ENCODE measurements around the gene SLC13A3.

Gene SLC13A3

GRCh38 chr20:46553926-46554325 is 97.3 kb downstream of the SLC13A3 start:
- no peak for DNase-seq

GRCh38 chr20:46552460-46553420 is 98.5 kb downstream of the SLC13A3 start:
- peak; percentile 87 to 95 (median 93) for DNase-seq

- DNase-seq = peak; percentile 55 to 68 (median 61)
These were observed 99.5 kb downstream of the SLC13A3 start for GRCh38 chr20:46551522-46552381.

- DNase-seq = peak; percentile 61 to 74 (median 62)
These were observed 100.8 kb downstream of the SLC13A3 start, which contains the start of gene OCSTAMP for GRCh38 chr20:46550461-46550860. Gene OCSTAMP (minus strand): TSS chr20:46550654. CDS start chr20:46550560, 94 bp downstream.

- DNase-seq = peak; percentile 45 to 65 (median 46)
These were observed 101.9 kb downstream of the SLC13A3 start for GRCh38 chr20:46549188-46549972.

GRCh38 chr20:46548688-46549087 is 102.6 kb downstream of the SLC13A3 start:
- no peak for DNase-seq

GRCh38 chr20:46547995-46548394 is 103.3 kb downstream of the SLC13A3 start:
- DNase-seq = no peak

GRCh38 chr20:46546936-46547335 is 104.3 kb downstream of the SLC13A3 start:
- DNase-seq = no peak

GRCh38 chr20:46546298-46546697 is 105.0 kb downstream of the SLC13A3 start:
- no peak for DNase-seq

GRCh38 chr20:46545827-46546138 is 105.5 kb downstream of the SLC13A3 start:
- no peak for DNase-seq

GRCh38 chr20:46545077-46545826 is 106.0 kb downstream of the SLC13A3 start:
- DNase-seq = peak; percentile 89 to 96 (median 94)

GRCh38 chr20:46544576-46544975 is 106.7 kb downstream of the SLC13A3 start:
- DNase-seq = peak in 1 of 3 donors; percentile 54

- no peak for DNase-seq
These were observed 107.3 kb downstream of the SLC13A3 start for GRCh38 chr20:46543959-46544358.

- DNase-seq = no peak
These were observed 108.2 kb downstream of the SLC13A3 start for GRCh38 chr20:46543033-46543432.

- no peak for DNase-seq
These were observed 109.9 kb downstream of the SLC13A3 start for GRCh38 chr20:46541229-46541935.

GRCh38 chr20:46539113-46539512 is 112.1 kb downstream of the SLC13A3 start:
- no peak for DNase-seq

GRCh38 chr20:46530640-46531039 is 120.6 kb downstream of the SLC13A3 start:
- no peak for DNase-seq

GRCh38 chr20:46523696-46524328 is 127.4 kb downstream of the SLC13A3 start:
- DNase-seq = peak in 2 of 3 donors; percentile 39 to 43

- no peak for DNase-seq
These were observed 128.2 kb downstream of the SLC13A3 start for GRCh38 chr20:46523108-46523507.

- DNase-seq = peak; percentile 63 to 76 (median 72)
These were observed 130.2 kb downstream of the SLC13A3 start for GRCh38 chr20:46520976-46521579.

Data from suppressor macrophage treated with lipopolysaccharide for 1 hour (primary cell).